Stimulated activated naive CD8-positive, alpha-beta T cell treated with anti-CD3 and anti-CD28 coated beads, Interleukin-15, Interleukin-2, amounts not matched to agents 100 ng/mL and 50 ng/mL, for 24 hours (primary cell): ENCODE results near the gene PRKN.

ENCODE experiments used
- H3K27ac Mint-ChIP-seq: one replicate; pipeline ENCODE4 v1.8.0; 2021; ENCODE audit warnings: mild to moderate bottlenecking, mixed read lengths
- H3K27me3 Mint-ChIP-seq: one replicate; pipeline ENCODE4 v1.8.0; 2021; ENCODE audit warnings: mixed read lengths
- H3K36me3 Mint-ChIP-seq: one replicate; pipeline ENCODE4 v1.8.0; 2021; ENCODE audit warnings: low read depth, mixed read lengths
- H3K4me1 Mint-ChIP-seq: one replicate; pipeline ENCODE4 v1.8.0; 2021; ENCODE audit warnings: low read depth, mixed read lengths
- H3K4me3 Mint-ChIP-seq: one replicate; pipeline ENCODE4 v1.8.0; 2021; ENCODE audit warnings: mild to moderate bottlenecking, mixed read lengths
- H3K9me3 Mint-ChIP-seq: one replicate; pipeline ENCODE4 v1.8.0; 2021; ENCODE audit warnings: mixed read lengths

The PRKN gene

GRCh38 chr6:162675503-162675902, 52.1 kb downstream of the PRKN start:
- no peaks in the 10 kb centered on the region for H3K27me3 Mint-ChIP-seq
- H3K4me1 Mint-ChIP-seq, result no peaks in the 10 kb centered on the region
- no peak overlapping the region for H3K4me3 Mint-ChIP-seq
- H3K27ac Mint-ChIP-seq, result no peak overlapping the region
- peaks cover 7% of the 10 kb centered on the region for H3K9me3 Mint-ChIP-seq
- H3K36me3 Mint-ChIP-seq, result no peaks in the 10 kb centered on the region

DNA sequence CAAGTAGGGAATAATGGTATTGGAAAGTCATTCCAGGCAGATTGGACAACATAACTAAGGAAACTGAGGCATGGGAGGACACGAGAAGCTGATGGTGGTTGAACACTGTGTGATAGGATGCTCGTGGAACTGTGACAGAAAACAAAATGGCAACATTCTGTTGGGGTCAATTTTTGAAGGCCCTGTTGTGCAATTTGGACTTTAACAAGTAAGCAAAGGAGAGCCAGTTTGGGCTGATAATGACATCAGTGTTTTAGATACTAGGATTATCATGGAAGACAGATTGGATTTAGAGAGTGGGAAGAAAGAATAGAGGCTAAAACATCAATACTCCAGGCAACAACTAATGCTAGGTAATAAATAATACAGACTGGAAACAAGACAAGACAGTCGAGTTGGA, 53.1 kb downstream of the PRKN start:
- H3K36me3 Mint-ChIP-seq, result no peaks in the 10 kb centered on the region
- H3K4me1 Mint-ChIP-seq, result no peaks in the 10 kb centered on the region
- H3K4me3 Mint-ChIP-seq, result no peak overlapping the region
- H3K27ac Mint-ChIP-seq, result no peak overlapping the region
- H3K9me3 Mint-ChIP-seq, result peaks cover 7% of the 10 kb centered on the region
- no peaks in the 10 kb centered on the region for H3K27me3 Mint-ChIP-seq

DNA sequence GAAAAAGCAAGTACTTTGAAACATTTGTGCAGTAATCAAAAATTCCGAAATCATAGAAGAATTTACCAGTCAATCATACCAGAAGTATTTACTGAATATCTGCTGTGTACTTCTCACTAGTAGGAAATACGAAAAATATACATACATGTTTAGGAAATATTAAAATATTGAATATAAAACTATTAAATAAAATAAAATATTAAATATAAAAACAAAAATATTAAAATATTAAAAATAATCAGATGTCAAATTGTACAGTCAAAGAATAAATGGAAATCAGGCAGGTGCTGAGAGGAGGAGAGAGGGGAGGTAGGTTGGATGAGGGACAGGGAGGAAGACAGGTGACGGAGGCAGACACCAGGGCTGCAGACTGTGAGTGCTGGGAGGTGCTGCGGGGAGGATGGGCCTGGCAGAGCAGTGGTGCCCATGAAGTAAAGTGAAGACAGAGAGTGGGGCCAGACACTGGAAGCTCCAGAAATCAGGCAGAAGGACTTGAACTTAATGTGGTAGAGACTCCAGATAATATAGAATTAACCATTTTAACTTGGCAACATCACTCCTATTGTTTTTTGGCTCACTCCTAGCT, 55.9 kb downstream of the PRKN start:
- Mint-ChIP-seq H3K4me3 (no peak overlapping the region), H3K4me1 (no peaks in the 10 kb centered on the region), H3K27ac (no peak overlapping the region), H3K36me3 (no peaks in the 10 kb centered on the region), H3K27me3 (no peaks in the 10 kb centered on the region), H3K9me3 (peaks cover 7% of the 10 kb centered on the region)

- Mint-ChIP-seq H3K27ac (no peak overlapping the region), H3K27me3 (no peaks in the 10 kb centered on the region), H3K4me1 (no peaks in the 10 kb centered on the region), H3K9me3 (peaks cover 13% of the 10 kb centered on the region), H3K4me3 (no peak overlapping the region), H3K36me3 (no peaks in the 10 kb centered on the region)
Measured at GRCh38 chr6:162670345-162670744, 57.2 kb downstream of the PRKN start.

GRCh38 chr6:162666246-162666645, 61.3 kb downstream of the PRKN start:
- Mint-ChIP-seq H3K9me3 (peaks cover 13% of the 10 kb centered on the region), H3K36me3 (no peaks in the 10 kb centered on the region), H3K4me3 (no peak overlapping the region), H3K27ac (no peak overlapping the region), H3K27me3 (no peaks in the 10 kb centered on the region), H3K4me1 (no peaks in the 10 kb centered on the region)

DNA sequence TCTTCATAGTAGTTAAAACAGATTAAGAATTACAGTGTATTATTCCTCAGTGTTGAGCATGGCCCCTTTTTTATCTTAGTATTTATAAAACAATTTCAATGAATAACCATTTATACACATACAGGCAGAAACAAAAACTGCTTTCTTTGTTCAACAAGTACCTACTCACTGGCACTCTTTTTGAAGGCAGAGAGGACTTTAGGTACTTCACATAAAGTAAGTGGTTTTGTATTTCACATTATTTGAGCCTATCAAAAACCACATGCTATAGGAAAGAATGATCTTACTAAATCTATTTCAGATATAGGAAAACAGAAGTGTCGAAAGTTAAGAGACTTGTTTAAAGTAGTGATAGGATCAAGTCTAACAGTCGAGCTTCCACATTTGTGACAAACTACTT, 73.8 kb downstream of the PRKN start:
- H3K27me3 Mint-ChIP-seq, result no peaks in the 10 kb centered on the region
- no peaks in the 10 kb centered on the region for H3K4me1 Mint-ChIP-seq
- no peak overlapping the region for H3K4me3 Mint-ChIP-seq
- H3K9me3 Mint-ChIP-seq, result peaks cover 10% of the 10 kb centered on the region
- H3K27ac Mint-ChIP-seq, result no peak overlapping the region
- no peaks in the 10 kb centered on the region for H3K36me3 Mint-ChIP-seq

- no peak overlapping the region for H3K27ac Mint-ChIP-seq
- H3K4me3 Mint-ChIP-seq, result no peak overlapping the region
- H3K27me3 Mint-ChIP-seq, result no peaks in the 10 kb centered on the region
- peaks cover 5% of the 10 kb centered on the region for H3K9me3 Mint-ChIP-seq
- no peaks in the 10 kb centered on the region for H3K36me3 Mint-ChIP-seq
- H3K4me1 Mint-ChIP-seq, result no peaks in the 10 kb centered on the region
Measured at GRCh38 chr6:162651505-162651904, 76.1 kb downstream of the PRKN start.

DNA sequence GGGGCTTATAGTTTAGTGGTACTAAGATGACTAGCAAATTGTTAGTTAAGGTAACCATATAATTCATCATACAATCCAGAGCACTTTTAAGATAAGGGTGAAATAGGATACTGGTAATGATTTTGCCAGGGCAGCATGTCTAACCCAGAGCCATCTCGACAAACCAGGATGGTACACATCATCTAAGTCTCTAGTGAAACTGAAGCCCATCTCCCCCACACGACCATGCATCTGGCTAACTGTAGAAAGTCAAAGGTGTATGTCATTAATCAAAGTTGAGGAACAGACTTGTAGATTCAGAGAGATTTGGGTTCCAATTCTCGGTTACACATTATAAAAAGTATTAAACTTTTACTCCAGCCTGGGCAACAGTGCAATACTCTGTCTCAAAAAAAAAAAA, 78.3 kb downstream of the PRKN start:
- no peaks in the 10 kb centered on the region for H3K4me1 Mint-ChIP-seq
- no peaks in the 10 kb centered on the region for H3K27me3 Mint-ChIP-seq
- H3K9me3 Mint-ChIP-seq, result no peaks in the 10 kb centered on the region

DNA sequence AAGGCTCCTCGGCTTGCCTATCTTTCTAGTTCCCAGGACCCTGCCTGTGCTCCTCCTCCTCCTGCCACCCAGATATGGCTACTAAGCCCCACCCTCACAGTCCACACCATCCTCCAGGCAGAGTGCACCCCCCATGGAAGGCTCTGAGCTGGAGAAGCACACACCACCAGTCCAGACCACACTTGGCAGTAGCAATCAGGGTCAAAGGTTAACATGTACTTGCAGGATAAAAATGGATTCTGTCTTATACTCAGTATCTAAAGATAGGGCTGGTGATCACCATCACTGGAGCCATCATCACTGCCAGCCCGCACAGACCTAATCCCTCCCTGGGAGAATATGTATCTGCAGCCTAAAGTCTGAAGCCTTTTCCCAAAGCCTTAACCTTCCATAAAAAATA, 83.4 kb downstream of the PRKN start:
- no peak overlapping the region for H3K4me3 Mint-ChIP-seq
- H3K4me1 Mint-ChIP-seq, result no peaks in the 10 kb centered on the region
- no peaks in the 10 kb centered on the region for H3K9me3 Mint-ChIP-seq

More for the DNA sequence above, 78.3 kb downstream of the PRKN start:
- no peak overlapping the region for H3K4me3 Mint-ChIP-seq
- no peaks in the 10 kb centered on the region for H3K36me3 Mint-ChIP-seq
- H3K27ac Mint-ChIP-seq, result no peak overlapping the region

DNA sequence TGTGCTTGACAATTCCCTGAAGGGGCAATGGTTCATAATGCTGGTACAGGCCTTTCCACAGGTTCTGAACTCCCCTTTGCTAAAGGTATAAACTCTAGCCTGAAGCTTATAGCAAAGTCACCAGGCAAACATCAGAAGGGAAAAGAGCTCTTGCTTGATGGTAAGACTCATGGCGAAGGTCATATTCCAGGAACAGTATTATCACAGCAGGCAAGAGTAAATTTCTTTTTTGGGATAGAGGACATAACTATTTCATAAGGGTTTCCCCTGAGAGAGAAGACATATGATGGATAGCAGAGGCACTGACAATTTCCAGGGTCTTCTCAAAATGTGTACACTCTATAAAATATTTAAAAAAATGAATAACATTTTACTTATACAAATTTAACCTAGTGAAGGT, 86.8 kb downstream of the PRKN start:
- no peaks in the 10 kb centered on the region for H3K4me1 Mint-ChIP-seq
- H3K9me3 Mint-ChIP-seq, result no peaks in the 10 kb centered on the region
- no peaks in the 10 kb centered on the region for H3K27me3 Mint-ChIP-seq
- H3K36me3 Mint-ChIP-seq, result no peaks in the 10 kb centered on the region
- no peak overlapping the region for H3K27ac Mint-ChIP-seq
- H3K4me3 Mint-ChIP-seq, result no peak overlapping the region

More for the DNA sequence above, 83.4 kb downstream of the PRKN start:
- no peaks in the 10 kb centered on the region for H3K27me3 Mint-ChIP-seq
- H3K36me3 Mint-ChIP-seq, result no peaks in the 10 kb centered on the region
- no peak overlapping the region for H3K27ac Mint-ChIP-seq

- no peaks in the 10 kb centered on the region for H3K4me1 Mint-ChIP-seq
- no peak overlapping the region for H3K27ac Mint-ChIP-seq
- H3K27me3 Mint-ChIP-seq, result no peaks in the 10 kb centered on the region
- no peak overlapping the region for H3K4me3 Mint-ChIP-seq
- no peaks in the 10 kb centered on the region for H3K9me3 Mint-ChIP-seq
- no peaks in the 10 kb centered on the region for H3K36me3 Mint-ChIP-seq
Measured at GRCh38 chr6:162639951-162640350, 87.6 kb downstream of the PRKN start.

DNA sequence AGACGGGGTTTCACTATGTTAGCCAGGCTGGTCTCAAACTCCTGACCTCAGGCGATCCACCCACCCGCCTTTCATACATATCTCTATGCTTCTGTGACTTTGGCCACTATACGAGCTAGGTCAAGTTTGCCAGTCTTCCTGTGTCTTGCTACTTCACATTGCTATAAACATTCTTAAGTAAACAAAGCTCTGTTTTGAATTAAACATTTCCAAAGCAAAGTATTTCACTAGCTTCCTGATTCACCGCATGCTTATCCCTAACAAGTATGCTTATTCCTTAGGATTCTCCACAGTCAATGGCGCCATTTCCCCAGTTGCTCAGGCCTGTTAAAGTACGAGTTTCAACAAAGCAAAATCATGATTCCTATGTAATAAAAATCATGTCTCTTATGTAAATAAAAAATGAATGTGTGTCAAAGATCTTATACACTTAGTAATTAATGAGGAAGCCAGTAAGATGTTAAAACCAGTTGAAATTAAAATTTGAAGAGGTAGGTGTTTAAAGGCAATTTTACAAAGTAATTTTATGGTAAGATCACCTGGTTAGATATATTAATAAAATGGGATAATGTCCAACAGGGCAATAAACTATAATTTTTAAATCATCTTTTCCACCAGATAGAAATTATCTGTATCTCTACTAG, 88.5 kb downstream of the PRKN start:
- Mint-ChIP-seq H3K36me3 (no peaks in the 10 kb centered on the region), H3K4me1 (no peaks in the 10 kb centered on the region), H3K27me3 (no peaks in the 10 kb centered on the region), H3K9me3 (no peaks in the 10 kb centered on the region), H3K4me3 (no peak overlapping the region), H3K27ac (no peak overlapping the region)

DNA sequence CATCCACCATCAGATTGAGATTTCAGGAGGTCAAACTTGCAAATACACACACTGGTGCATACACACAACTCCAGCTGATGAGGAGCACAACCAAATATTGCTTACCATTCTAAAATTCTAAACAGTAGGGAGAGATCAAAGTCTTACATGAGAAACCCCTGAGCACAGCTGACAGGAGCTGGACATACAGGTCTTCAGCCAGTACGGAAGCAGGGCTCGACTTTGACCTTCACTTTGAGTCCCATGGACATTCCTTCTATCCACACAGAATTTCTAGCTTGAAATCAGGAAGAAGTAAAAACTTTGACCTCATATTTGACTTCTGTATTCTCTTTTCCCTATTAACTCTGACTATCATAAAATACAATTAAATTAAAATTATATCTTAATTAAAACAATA, 90.2 kb downstream of the PRKN start:
- Mint-ChIP-seq H3K4me3 (no peak overlapping the region), H3K27ac (no peak overlapping the region), H3K36me3 (no peaks in the 10 kb centered on the region), H3K9me3 (no peaks in the 10 kb centered on the region), H3K4me1 (no peaks in the 10 kb centered on the region), H3K27me3 (no peaks in the 10 kb centered on the region)

- no peak overlapping the region for H3K4me3 Mint-ChIP-seq
- no peaks in the 10 kb centered on the region for H3K4me1 Mint-ChIP-seq
- H3K27me3 Mint-ChIP-seq, result no peaks in the 10 kb centered on the region
- H3K27ac Mint-ChIP-seq, result no peak overlapping the region
- no peaks in the 10 kb centered on the region for H3K36me3 Mint-ChIP-seq
- H3K9me3 Mint-ChIP-seq, result no peaks in the 10 kb centered on the region
Measured at GRCh38 chr6:162636167-162636566, 91.4 kb downstream of the PRKN start.

DNA sequence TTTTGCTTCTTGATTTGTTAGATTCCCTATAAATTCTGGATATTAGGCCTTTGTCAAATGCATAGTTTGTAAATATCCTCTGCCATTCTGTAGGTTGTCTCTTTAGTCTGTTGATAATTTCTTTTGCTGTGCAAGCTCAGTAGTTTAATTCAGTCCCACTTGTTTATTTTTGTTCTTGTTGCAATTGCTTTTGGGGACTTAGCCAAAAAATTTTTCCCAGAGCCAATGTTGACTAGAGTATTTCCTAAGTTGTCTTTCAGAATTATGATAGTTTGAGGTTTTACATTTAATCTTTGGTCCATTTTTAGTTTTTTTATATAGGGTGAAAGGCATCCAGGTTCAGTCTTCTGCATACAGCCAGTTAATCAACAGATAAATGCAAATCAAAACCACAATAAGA, 96.0 kb downstream of the PRKN start:
- Mint-ChIP-seq H3K9me3 (peaks cover 15% of the 10 kb centered on the region), H3K4me1 (no peaks in the 10 kb centered on the region), H3K4me3 (no peak overlapping the region), H3K27me3 (no peaks in the 10 kb centered on the region), H3K27ac (no peak overlapping the region), H3K36me3 (no peaks in the 10 kb centered on the region)

DNA sequence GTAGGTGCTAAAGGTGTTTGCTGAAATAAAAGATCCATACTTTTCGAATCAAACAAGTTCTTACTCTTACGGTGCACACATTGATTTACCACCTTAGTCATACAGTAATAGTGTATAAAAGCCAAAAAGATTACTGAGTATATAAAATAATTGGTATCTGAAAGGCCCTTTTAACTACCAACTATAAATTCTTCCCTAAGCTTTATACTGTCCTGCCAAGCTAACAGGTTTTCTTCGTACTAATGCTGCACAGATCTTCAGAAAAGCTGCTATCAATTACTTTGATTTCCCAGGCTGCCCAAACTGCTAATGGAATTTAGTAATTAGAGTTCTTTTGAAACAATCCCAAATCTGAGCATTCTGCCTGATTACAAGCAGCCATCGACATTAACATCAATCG, 97.5 kb downstream of the PRKN start:
- Mint-ChIP-seq H3K27me3 (no peaks in the 10 kb centered on the region), H3K27ac (no peak overlapping the region), H3K9me3 (peaks cover 15% of the 10 kb centered on the region), H3K4me1 (no peaks in the 10 kb centered on the region), H3K4me3 (no peak overlapping the region), H3K36me3 (no peaks in the 10 kb centered on the region)
